Neural cell (in vitro differentiated cells): Measurements from ENCODE around the gene EPYC. TPM values are rescaled to one million over a fixed set of nuclear protein-coding genes. Genes with fewer than 3 reads are reported as not detected.

Source experiments
- H2AFZ ChIP-seq: fragments of 200-600, 300-800 bp; sonication (generic), shearing (Covaris generic); 2 replicates; pipeline ENCODE4 v1.6.0; 2014; ENCODE audit warnings: low read depth, mild to moderate bottlenecking, antibody characterized with exemption, low read length, moderate library complexity
- H3F3A ChIP-seq: fragments of 200-600 bp; shearing (Covaris generic); 2 replicates; pipeline ENCODE4 v1.6.1; 2016; ENCODE audit warnings: mild to moderate bottlenecking, moderate library complexity, mixed read lengths, antibody characterized with exemption, low read length; ENCODE audit not compliant: insufficient read depth, poor library complexity, severe bottlenecking
- H3K27ac ChIP-seq: fragments of 200-600, 300-800 bp; sonication (generic), shearing (Covaris generic); 2 replicates; pipeline ENCODE4 v1.5.1; 2014; ENCODE audit warnings: mild to moderate bottlenecking, low read length, moderate library complexity
- H3K27me3 ChIP-seq: fragments of 300-800, 200-600 bp; sonication (generic), shearing (Covaris generic); 2 replicates; pipeline ENCODE4 v1.6.0; 2014; ENCODE audit warnings: mild to moderate bottlenecking, low read depth, low read length, moderate library complexity; ENCODE audit not compliant: insufficient read depth
- H3K36me3 ChIP-seq: fragments of 300-800, 200-600 bp; sonication (generic), shearing (Covaris generic); 2 replicates; pipeline ENCODE4 v1.5.1; 2014; ENCODE audit warnings: mild to moderate bottlenecking, antibody characterized with exemption, low read length, moderate library complexity; ENCODE audit not compliant: insufficient read depth
- H3K4me2 ChIP-seq: fragments of 300-800, 200-600 bp; sonication (generic), shearing (Covaris generic); 2 replicates; pipeline ENCODE4 v1.6.0; 2014; ENCODE audit warnings: mild to moderate bottlenecking, low read length
- H3K4me3 ChIP-seq: fragments of 300-800, 200-600 bp; sonication (generic), shearing (Covaris generic); 2 replicates; pipeline ENCODE4 v1.5.1; 2014; ENCODE audit warnings: mild to moderate bottlenecking, low read length, moderate library complexity
- H3K79me2 ChIP-seq: fragments of 200-600 bp; shearing (Covaris generic); replicated peaks from 2 replicates; pipeline ENCODE4 v1.6.0; 2014; ENCODE audit warnings: mild to moderate bottlenecking, low read length, moderate library complexity; ENCODE audit not compliant: insufficient read depth
- H3K9ac ChIP-seq: fragments of 300-800, 200-600 bp; sonication (generic), shearing (Covaris generic); 2 replicates; pipeline ENCODE4 v1.6.1; 2016; ENCODE audit warnings: mild to moderate bottlenecking, low read length, mixed read lengths
- H3K9me2 ChIP-seq: fragments of 200-600 bp; shearing (Covaris generic); 2 replicates; pipeline ENCODE4 v1.6.1; 2016; ENCODE audit warnings: mild to moderate bottlenecking, low read length, mixed read lengths; ENCODE audit not compliant: insufficient read depth
- H3K9me3 ChIP-seq: fragments of 200-600, 300-800 bp; sonication (generic), shearing (Covaris generic); 2 replicates; pipeline ENCODE4 v1.6.1; 2016; ENCODE audit warnings: mild to moderate bottlenecking, mixed run types, low read length, moderate library complexity, mixed read lengths
- H4K20me1 ChIP-seq: fragments of 200-600 bp; shearing (Covaris generic); 2 replicates; pipeline ENCODE4 v1.6.1; 2016; ENCODE audit warnings: mild to moderate bottlenecking, mixed run types; ENCODE audit not compliant: insufficient read depth
- EP300 ChIP-seq: fragments of 450-650 bp; conservative IDR thresholded peaks from 2 replicates; pipeline ENCODE4 v1.6.1; 2014; ENCODE audit warnings: antibody characterized with exemption, mild to moderate bottlenecking, moderate library complexity; ENCODE audit not compliant: poor library complexity, severe bottlenecking
- EZH2 ChIP-seq: fragments of 200-600, 300-800 bp; shearing (Covaris generic), sonication (generic); IDR thresholded peaks from 2 replicates; pipeline ENCODE4 v1.6.1; 2014; ENCODE audit warnings: antibody characterized with exemption, low read length, borderline replicate concordance, mild to moderate bottlenecking; ENCODE audit not compliant: insufficient read depth, poor library complexity, severe bottlenecking
- MXI1 ChIP-seq: fragments of 450-650 bp; conservative IDR thresholded peaks from 2 replicates; pipeline ENCODE4 v1.6.1; 2014; ENCODE audit warnings: antibody characterized with exemption, mild to moderate bottlenecking; ENCODE audit not compliant: poor library complexity, severe bottlenecking
- POLR2AphosphoS5 ChIP-seq: IDR thresholded peaks from 2 replicates; pipeline ENCODE4 v1.6.1; 2012
- RAD21 ChIP-seq: fragments of 450-650 bp; conservative IDR thresholded peaks from 2 replicates; pipeline ENCODE4 v1.6.1; 2014; ENCODE audit warnings: antibody characterized with exemption, mild to moderate bottlenecking, moderate library complexity
- REST ChIP-seq: IDR thresholded peaks from 2 replicates; pipeline ENCODE4 v1.6.1; 2012; ENCODE audit warnings: borderline replicate concordance
- SMC3 ChIP-seq: fragments of 450-650 bp; conservative IDR thresholded peaks from 2 replicates; pipeline ENCODE4 v1.6.1; 2014; ENCODE audit warnings: antibody characterized with exemption, mild to moderate bottlenecking, moderate library complexity; ENCODE audit not compliant: poor library complexity
- TAF1 ChIP-seq: IDR thresholded peaks from 2 replicates; pipeline ENCODE4 v1.6.1; 2012; ENCODE audit warnings: low read depth
- polyA plus RNA-seq: library from polyadenylated mRNA; depleted of rRNA; stranded (reverse); fragments of >200 nt; gene quantifications from 2 replicates; pipeline ENCODE4 v1.2.3, GENCODE V29; 2014
- TF ChIP-seq, protein P1 (sequence below): fragments of 450-650 bp; IDR thresholded peaks from 2 replicates; pipeline ENCODE4 v1.5.1; 2014; ENCODE audit warnings: antibody characterized with exemption, mild to moderate bottlenecking, moderate library complexity; ENCODE audit not compliant: poor library complexity, severe bottlenecking

Gene EPYC
- polyA plus RNA-seq, 1 donor from 2014 or later: not detected

GRCh38 chr12:90925562-90925961 is 79.2 kb downstream of the EPYC start:
- H2AFZ ChIP-seq: no peak overlapping the region
- no peak overlapping the region for H3K27ac ChIP-seq
- H3K9ac ChIP-seq: no peak overlapping the region
- H3F3A ChIP-seq: no peaks in the 10 kb centered on the region
- no peaks in the 10 kb centered on the region for H3K79me2 ChIP-seq
- no peak overlapping the region for H3K4me3 ChIP-seq
- H3K9me2 ChIP-seq: no peaks in the 10 kb centered on the region
- no peaks in the 10 kb centered on the region for H3K9me3 ChIP-seq
- H4K20me1 ChIP-seq: no peaks in the 10 kb centered on the region
- no peak overlapping the region for H3K4me2 ChIP-seq
- TF ChIP-seq EZH2: no peak
- no peak for TF ChIP-seq TAF1
- TF ChIP-seq, protein P1, sequence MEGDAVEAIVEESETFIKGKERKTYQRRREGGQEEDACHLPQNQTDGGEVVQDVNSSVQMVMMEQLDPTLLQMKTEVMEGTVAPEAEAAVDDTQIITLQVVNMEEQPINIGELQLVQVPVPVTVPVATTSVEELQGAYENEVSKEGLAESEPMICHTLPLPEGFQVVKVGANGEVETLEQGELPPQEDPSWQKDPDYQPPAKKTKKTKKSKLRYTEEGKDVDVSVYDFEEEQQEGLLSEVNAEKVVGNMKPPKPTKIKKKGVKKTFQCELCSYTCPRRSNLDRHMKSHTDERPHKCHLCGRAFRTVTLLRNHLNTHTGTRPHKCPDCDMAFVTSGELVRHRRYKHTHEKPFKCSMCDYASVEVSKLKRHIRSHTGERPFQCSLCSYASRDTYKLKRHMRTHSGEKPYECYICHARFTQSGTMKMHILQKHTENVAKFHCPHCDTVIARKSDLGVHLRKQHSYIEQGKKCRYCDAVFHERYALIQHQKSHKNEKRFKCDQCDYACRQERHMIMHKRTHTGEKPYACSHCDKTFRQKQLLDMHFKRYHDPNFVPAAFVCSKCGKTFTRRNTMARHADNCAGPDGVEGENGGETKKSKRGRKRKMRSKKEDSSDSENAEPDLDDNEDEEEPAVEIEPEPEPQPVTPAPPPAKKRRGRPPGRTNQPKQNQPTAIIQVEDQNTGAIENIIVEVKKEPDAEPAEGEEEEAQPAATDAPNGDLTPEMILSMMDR: no peak
- no peak for TF ChIP-seq RAD21
- no peak for TF ChIP-seq EP300
- TF ChIP-seq MXI1: no peak
- H3K36me3 ChIP-seq: no peaks in the 10 kb centered on the region
- no peaks in the 10 kb centered on the region for H3K27me3 ChIP-seq

GRCh38 chr12:90924406-90924805 is 80.4 kb downstream of the EPYC start:
- Histone ChIP-seq H4K20me1 (no peaks in the 10 kb centered on the region), H3K79me2 (no peaks in the 10 kb centered on the region), H3K9ac (no peak overlapping the region), H3F3A (no peaks in the 10 kb centered on the region), H3K27me3 (no peaks in the 10 kb centered on the region), H3K9me3 (no peaks in the 10 kb centered on the region), H3K9me2 (no peaks in the 10 kb centered on the region), H3K36me3 (no peaks in the 10 kb centered on the region), H2AFZ (no peak overlapping the region), H3K4me3 (no peak overlapping the region), H3K4me2 (no peak overlapping the region), H3K27ac (no peak overlapping the region)
- TF ChIP-seq EP300 (no peak), REST (no peak), SMC3 (no peak), MXI1 (no peak), TAF1 (no peak), RAD21 (no peak), POLR2AphosphoS5 (no peak), EZH2 (no peak)
- TF ChIP-seq, protein P1: no peak
